Transverse colon (tissue), 4 donors: ENCODE data around the gene CYSTM1.

Experiments used
- CTCF ChIP-seq, 5 experiments: fragments of 200-600 bp in 3 of 5; fragments of 450-650 bp in 2 of 5; sonication (generic) in 3 of 5; IDR thresholded peaks; 1 replicate in 2 of 5; 2 replicates in 3 of 5; pipeline ENCODE4 v1.5.1; 2016 to 2017; ENCODE audit warnings: antibody characterized with exemption in 5 of 5, inconsistent platforms in 3 of 5, mild to moderate bottlenecking in 2 of 5, moderate library complexity in 1 of 5
- EP300 ChIP-seq: sonication (generic); formaldehyde crosslinking; IDR thresholded peaks from one replicate; pipeline ENCODE4 v1.6.1; 2017; ENCODE audit warnings: antibody characterized with exemption, low read depth
- POLR2A ChIP-seq: fragments of 450-650 bp; IDR thresholded peaks from one replicate; pipeline ENCODE4 v1.6.1; 2016; ENCODE audit warnings: antibody characterized with exemption, mild to moderate bottlenecking, moderate library complexity
- POLR2AphosphoS5 ChIP-seq, 3 donors: sonication (generic); formaldehyde crosslinking; IDR thresholded peaks; one replicate each; pipeline ENCODE4 v1.6.1; 2016; ENCODE audit warnings: antibody characterized with exemption in 3 of 3

DNA sequence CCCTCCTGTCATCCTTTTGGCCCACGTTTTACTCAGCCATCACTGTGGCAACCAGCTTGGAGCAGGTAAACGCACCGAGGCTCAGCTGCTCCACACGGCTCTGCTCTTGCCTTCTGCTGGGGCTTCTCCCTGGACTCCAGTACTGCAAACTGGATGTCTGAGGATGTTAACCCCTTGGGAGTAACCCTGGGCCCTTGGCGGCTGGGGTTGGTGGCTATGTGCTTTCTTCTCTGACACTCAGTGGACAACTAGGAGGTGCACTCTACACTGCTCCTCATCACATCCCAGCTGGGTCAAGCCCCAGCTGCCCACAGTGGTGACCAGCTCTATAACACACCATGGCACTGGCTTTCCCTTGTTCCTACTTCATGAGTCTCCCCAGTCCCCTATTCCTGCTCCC is 12.2 kb upstream of the CYSTM1 start:
- no peak for TF ChIP-seq CTCF (IDR thresholded peaks at IDR 0.05)
- no peak for TF ChIP-seq EP300
- no peak for TF ChIP-seq POLR2AphosphoS5 (IDR thresholded peaks at IDR 0.05)
- TF ChIP-seq POLR2A: no peak
